Fibroblast of the conjunctiva (primary cell): Measurements from ENCODE around the gene STPG4.

ENCODE experiments used
- DNase-seq: peaks from one replicate; pipeline ENCODE4 v3.0.0-alpha.2; 2010; ENCODE audit warnings: low read depth

Gene STPG4

DNA sequence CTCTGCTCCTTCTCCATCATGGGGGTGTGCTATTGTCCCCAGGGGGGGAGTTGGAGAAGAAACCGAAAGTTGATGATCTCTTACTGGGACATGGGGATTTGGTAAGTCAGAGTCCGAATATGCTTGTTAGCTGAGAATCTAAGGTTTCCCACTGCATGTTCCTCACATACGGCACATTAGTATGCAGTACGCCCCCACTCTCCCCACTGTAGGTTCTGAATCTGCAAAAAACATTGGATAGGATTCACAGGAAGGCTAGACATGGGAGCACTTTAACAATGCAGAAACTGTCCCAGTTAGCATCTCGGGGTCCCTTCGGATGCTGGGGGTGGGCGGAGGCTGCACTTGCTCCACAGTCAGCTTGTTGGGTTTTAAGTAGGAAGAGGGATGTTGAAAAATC lies 102.3 kb downstream of the STPG4 start:
- no peak for DNase-seq

DNA sequence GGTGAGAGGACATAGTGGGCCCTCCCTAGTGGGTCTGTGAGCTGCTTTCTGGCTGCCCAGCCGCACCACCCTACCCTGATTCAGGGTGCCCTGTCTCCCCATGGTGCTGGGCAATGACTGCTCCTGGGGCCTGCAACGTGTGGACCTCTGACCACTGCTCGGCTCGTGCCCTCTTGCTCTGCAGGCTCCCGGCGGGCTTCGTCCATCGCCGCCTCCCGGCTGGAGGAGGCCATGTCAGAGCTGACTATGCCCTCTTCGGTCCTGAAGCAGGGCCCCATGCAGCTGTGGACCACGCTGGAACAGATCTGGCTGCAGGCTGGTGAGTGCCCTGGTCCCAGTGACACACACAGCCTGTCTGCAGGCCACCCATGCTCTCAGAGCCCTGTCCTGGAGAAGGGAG lies 103.5 kb downstream of the STPG4 start:
- no peak for DNase-seq

DNA sequence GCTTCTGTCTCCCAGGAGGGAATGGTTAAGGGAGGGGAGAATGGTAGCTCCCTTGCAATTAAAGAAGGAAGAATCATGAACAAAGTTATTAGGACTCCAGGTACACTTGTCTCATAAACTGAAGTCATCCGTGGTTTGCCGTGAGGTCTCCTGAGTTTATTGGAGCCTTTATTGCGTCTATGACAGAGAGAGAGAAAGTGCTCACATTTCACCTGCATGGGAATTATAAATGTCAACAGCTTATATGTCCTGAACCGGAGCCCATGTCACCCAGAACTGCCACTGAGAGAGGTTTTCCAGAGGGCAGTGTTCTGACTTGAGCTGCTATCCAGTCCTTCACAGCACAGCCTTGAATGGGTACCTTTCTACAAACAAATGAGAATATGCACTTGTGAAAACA lies 104.3 kb downstream of the STPG4 start:
- no peak for DNase-seq

- DNase-seq = no peak
These were observed 104.9 kb downstream of the STPG4 start for GRCh38 chr2:47050021-47050760.

- no peak for DNase-seq
These were observed 105.6 kb downstream of the STPG4 start for GRCh38 chr2:47049502-47049901.

GRCh38 chr2:47048801-47049480 lies 106.2 kb downstream of the STPG4 start:
- no peak for DNase-seq

GRCh38 chr2:47046271-47046670 lies 108.8 kb downstream of the STPG4 start:
- no peak for DNase-seq

DNA sequence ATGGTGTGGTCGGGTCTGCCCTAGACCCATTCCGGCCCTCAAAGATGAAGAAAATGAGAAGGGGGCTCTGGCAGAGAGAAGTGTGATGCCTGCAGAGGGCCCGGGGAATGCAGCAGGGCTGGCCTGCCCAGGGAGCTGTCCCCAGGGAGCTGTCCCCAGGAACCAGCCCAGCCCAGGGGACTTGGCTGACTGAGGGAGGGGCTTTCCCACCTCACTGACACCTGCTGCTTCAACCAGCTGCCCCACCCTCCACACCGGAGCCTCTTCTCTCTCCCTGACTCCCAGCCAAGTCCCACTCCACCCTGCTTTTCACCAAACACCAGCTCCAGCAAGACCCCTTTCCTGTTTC lies 111.2 kb downstream of the STPG4 start:
- no peak for DNase-seq

DNA sequence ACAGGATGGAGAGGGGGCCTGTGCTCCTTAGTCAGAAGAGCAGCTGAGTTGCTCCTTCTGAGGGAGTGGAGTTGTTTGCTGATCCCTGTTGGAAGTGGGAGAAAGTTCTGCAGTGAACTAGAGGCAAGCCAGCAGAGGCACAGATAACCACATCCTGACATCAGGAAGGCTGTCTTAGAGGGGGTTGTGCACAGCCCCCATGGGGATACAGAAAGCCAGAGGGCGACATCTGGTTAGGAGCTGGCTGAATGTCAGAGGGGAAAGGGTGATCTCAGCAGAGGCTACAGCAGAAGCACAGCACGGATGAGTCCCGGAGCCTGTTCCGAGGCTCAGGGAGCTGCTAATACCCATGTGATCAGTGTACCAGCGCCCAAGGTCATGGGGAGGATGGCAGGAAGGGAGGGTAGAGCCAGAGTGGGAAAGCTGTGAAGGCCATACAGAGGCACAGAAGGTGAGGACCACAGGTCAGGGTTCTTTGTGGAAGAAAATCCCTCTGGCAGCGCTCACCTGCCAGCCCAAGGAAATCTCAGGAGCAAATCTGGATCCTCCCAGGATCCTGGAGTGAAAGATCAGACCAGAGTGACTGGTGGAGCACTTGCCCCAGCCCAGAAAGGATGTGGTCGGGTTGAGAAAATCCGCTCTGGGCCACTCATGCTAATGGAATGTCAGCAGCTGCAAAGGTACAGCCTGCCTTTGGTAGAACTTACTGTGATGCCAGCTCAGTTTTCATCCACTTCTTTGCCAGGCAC lies 111.8 kb downstream of the STPG4 start:
- DNase-seq = peak; percentile 76

DNA sequence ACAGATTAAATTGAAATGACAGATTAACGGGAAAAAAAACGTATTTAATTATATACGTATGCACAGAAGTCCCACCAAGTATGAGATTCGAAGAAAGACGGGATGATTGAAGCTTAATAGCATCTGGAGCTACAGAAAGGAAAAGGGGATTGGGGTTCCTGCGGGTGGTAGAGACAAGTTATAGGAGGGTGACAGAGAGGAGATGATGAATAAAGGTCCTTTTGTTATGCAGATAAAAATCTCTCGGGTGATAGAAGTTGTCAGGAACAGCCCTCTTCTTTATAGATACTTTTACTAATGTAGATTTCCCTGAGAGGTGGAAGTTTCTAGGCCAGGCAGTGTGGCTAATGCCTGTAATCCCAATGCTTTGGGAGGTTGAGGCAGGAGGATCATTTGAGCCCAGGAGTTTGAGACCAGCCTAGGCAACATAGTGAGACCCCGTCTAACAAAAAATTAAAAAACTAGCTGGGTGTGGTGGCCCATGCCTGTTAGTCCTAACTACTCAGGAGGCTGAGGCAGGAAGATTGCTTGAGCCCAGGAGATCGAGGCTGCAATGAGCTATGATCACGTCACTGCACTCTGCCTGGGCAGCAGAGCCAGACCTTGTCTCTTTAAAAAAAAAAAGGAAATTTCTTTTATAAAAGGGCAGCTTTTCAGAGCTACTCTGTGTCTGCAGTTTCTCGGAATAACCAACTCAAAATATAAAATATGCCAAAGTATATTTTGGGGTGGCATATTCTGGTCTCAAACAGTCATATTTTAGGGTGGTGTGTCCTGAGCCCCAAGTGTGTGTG lies 113.0 kb downstream of the STPG4 start:
- no peak for DNase-seq

- DNase-seq = no peak
These were observed 114.0 kb downstream of the STPG4 start for GRCh38 chr2:47041063-47041462.

- DNase-seq = no peak
These were observed 114.5 kb downstream of the STPG4 start for GRCh38 chr2:47040651-47041050.

GRCh38 chr2:47039913-47040562 lies 115.1 kb downstream of the STPG4 start:
- no peak for DNase-seq

DNA sequence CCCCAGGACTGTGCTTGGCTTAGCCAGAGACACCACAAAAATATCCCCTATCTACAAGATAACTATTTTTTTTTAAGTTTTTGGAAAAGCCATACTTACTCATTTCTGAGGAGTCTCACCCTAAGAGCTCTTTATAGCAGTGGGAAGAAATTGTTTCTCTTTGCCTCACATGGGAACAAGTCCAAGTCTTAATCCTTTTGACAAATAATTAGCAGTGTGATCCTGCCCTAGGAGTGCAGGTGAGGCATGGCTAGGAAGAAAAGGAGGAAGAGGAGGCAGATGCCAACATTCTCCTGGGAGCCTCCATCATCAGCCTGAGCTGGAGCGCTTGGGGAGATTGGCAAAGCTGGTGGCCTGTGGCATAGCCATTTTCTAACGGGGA lies 115.6 kb downstream of the STPG4 start:
- DNase-seq = no peak

- no peak for DNase-seq
These were observed 116.2 kb downstream of the STPG4 start for GRCh38 chr2:47038656-47039488.

- no peak for DNase-seq
These were observed 117.4 kb downstream of the STPG4 start for GRCh38 chr2:47037678-47038077.
